ENCODE data around the gene KCNB1. TPM values are rescaled to one million over a fixed set of nuclear protein-coding genes. Genes with fewer than 3 reads are reported as not detected.

Gene KCNB1
- total RNA-seq, 1 donor from 2014 or later: 2.0 TPM

DNA sequence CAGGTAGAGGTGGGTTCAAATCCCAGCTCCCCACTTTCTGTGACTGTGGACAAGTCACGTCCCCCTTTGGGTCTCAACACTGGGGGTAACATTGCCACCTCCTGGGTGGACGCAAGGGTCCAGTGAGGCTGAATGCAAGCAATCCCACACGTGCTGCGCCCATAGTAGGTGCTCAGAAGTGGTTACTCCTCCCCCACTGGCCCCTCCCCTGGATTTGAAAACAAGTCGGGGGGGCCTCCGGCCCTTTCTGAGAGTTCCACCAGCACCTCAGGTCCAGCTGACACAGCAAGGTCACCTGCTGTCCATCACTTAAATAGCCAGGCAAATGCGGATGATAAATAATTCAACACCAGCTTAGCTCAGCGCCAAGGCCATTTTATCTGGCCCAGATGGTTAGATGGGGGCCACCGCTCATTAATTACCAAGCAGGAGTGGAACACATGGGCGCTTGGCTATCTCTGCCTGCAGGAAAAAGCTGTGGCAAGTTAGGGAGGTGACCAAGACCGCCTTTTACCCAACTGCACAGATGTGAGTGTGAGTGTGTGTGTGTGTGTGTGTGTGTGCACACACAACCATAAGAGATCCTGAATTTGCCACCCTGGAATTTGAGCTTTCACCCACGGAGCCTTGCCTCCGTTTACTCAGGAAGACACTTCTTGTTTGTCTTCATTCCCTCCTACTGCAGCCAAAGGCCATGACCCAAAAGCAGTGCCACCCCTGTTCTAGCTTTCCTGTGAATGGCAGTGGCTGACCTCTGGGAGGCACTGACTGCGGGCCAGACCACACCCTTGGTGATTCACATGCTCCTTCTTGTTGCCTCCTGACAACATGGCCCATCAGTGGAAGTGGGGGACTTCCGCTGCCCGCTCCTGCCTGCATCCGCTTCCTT is 34.7 kb upstream of the KCNB1 start:
- no peak overlapping the region for H3K4me3 ChIP-seq

DNA sequence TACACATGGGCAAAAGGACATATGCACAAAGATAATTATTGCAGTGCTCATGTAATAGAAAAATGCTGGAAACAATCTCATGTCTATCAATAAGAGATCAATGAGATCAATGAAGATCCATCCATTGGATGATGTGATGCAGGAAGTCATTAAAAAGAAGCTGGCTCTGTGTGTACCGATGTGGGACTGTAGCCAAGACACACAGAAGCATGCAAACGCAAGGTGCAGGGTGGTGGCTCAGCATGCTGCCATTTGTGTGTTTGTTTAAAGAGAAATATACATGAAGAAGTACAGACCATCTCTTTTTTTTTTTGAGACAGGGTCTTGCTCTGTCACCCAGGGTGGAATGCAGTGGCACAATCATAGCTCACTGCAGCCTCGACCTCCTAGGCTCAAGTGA is 33.1 kb upstream of the KCNB1 start:
- H3K9me3 ChIP-seq: no peaks in the 10 kb centered on the region
- H3K27ac ChIP-seq: no peak overlapping the region
- H3K4me3 ChIP-seq: no peak overlapping the region
- TF ChIP-seq, protein P1, sequence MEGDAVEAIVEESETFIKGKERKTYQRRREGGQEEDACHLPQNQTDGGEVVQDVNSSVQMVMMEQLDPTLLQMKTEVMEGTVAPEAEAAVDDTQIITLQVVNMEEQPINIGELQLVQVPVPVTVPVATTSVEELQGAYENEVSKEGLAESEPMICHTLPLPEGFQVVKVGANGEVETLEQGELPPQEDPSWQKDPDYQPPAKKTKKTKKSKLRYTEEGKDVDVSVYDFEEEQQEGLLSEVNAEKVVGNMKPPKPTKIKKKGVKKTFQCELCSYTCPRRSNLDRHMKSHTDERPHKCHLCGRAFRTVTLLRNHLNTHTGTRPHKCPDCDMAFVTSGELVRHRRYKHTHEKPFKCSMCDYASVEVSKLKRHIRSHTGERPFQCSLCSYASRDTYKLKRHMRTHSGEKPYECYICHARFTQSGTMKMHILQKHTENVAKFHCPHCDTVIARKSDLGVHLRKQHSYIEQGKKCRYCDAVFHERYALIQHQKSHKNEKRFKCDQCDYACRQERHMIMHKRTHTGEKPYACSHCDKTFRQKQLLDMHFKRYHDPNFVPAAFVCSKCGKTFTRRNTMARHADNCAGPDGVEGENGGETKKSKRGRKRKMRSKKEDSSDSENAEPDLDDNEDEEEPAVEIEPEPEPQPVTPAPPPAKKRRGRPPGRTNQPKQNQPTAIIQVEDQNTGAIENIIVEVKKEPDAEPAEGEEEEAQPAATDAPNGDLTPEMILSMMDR (IDR thresholded peaks at IDR 0.05): no peak
- TF ChIP-seq POLR2AphosphoS5 (IDR thresholded peaks at IDR 0.05; ENCODE audit: insufficient read depth in 1 of 2, low read depth in 1 of 2) (no peak), POLR2A (IDR thresholded peaks at IDR 0.05) (no peak)
- H3K4me1 ChIP-seq: no peaks in the 10 kb centered on the region
- no peak for DNase-seq (ENCODE audit: extremely low spot score in 2 of 2)
- H3K27me3 ChIP-seq: no peaks in the 10 kb centered on the region
- intact Hi-C loops (cut with DNase I): no loop called here
- H3K36me3 ChIP-seq: no peaks in the 10 kb centered on the region

More for the DNA sequence above, 34.7 kb upstream of the KCNB1 start:
- H3K27ac ChIP-seq: no peak overlapping the region
- no peaks in the 10 kb centered on the region for H3K36me3 ChIP-seq
- H3K27me3 ChIP-seq: no peaks in the 10 kb centered on the region
- intact Hi-C loops (cut with DNase I): no loop called here
- TF ChIP-seq POLR2AphosphoS5 (IDR thresholded peaks at IDR 0.05; ENCODE audit: insufficient read depth in 1 of 2, low read depth in 1 of 2): no peak
- TF ChIP-seq, protein P1 (IDR thresholded peaks at IDR 0.05): no peak
- TF ChIP-seq POLR2A (IDR thresholded peaks at IDR 0.05): no peak
- H3K9me3 ChIP-seq: no peaks in the 10 kb centered on the region
- DNase-seq (ENCODE audit: extremely low spot score in 2 of 2): no peak
- no peaks in the 10 kb centered on the region for H3K4me1 ChIP-seq

DNA sequence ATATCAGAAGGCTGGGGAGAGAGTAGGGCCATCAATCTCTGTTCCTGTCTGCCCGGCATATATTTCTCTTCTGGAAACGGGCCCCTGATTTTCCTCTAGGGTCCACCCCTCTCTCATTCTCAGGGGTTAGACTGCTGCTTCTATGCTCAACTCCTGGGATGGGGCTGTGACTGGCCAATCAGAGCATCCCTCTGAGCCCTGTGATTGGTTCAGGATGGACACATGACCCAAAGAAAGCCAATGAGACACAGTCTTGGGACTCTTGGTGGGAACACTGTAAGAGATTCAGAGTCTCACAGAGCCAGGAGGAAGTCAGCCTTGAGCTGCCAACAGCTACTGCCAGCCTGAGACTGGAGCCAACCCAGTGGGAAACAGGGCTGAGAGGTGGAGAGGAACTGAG is 31.0 kb upstream of the KCNB1 start:
- no peaks in the 10 kb centered on the region for H3K9me3 ChIP-seq
- TF ChIP-seq, protein P1 (IDR thresholded peaks at IDR 0.05): no peak
- no peak for TF ChIP-seq POLR2A (IDR thresholded peaks at IDR 0.05)
- TF ChIP-seq POLR2AphosphoS5 (IDR thresholded peaks at IDR 0.05; ENCODE audit: insufficient read depth in 1 of 2, low read depth in 1 of 2): no peak
- no peak overlapping the region for H3K27ac ChIP-seq
- DNase-seq (ENCODE audit: extremely low spot score in 2 of 2): no peak
- H3K4me1 ChIP-seq: peaks cover 13% of the 10 kb centered on the region
- intact Hi-C loops (cut with DNase I): no loop called here
- H3K4me3 ChIP-seq: no peak overlapping the region
- no peaks in the 10 kb centered on the region for H3K27me3 ChIP-seq
- H3K36me3 ChIP-seq: no peaks in the 10 kb centered on the region

DNA sequence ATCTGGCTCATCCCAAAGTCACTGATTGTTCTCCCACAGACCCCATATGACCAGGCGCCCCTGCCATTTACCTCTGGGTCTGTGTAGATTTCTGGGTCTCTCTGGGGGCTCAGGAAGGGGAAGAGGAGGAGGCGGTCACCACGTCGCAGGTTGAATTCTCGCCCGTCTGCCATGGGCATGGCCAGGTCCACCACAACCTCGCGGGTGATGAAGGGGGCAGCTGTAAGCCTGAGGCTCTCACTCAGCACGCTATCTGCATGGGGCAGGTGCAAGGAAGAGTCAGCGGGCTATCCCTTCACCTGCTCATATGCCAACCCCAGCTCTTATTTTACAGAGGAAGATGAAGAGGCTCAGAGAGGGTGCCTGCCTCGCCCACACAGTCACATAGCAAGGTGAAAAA is 30.5 kb upstream of the KCNB1 start:
- H3K36me3 ChIP-seq: peaks cover 0 to under 1% of the 10 kb centered on the region in 2 donors
- no peak for DNase-seq (ENCODE audit: extremely low spot score in 2 of 2)
- no peaks in the 10 kb centered on the region for H3K27me3 ChIP-seq
- H3K9me3 ChIP-seq: no peaks in the 10 kb centered on the region
- intact Hi-C loops (cut with DNase I): no loop called here
- H3K27ac ChIP-seq: no peak overlapping the region
- TF ChIP-seq, protein P1 (IDR thresholded peaks at IDR 0.05): no peak
- TF ChIP-seq POLR2A (IDR thresholded peaks at IDR 0.05): no peak
- no peak for TF ChIP-seq POLR2AphosphoS5 (IDR thresholded peaks at IDR 0.05; ENCODE audit: insufficient read depth in 1 of 2, low read depth in 1 of 2)
- H3K4me1 ChIP-seq: peaks cover 18% of the 10 kb centered on the region
- H3K4me3 ChIP-seq: no peak overlapping the region
